HG02981 (cell line): ENCODE measurements around the gene ADGRG7.
"Not testable (repeated sequence)": the region's sequence is repeated elsewhere in the genome, so short reads cannot be mapped to it uniquely, and the experiment has no call there.

Experiments
- ATAC-seq: cut with Tn5 transposase; IDR thresholded peaks from one replicate; pipeline ENCODE4 v1.9.1; 2021; ENCODE audit warnings: mild to moderate bottlenecking, moderate library complexity; ENCODE audit not compliant: unreplicated experiment

Gene ADGRG7, protein sequence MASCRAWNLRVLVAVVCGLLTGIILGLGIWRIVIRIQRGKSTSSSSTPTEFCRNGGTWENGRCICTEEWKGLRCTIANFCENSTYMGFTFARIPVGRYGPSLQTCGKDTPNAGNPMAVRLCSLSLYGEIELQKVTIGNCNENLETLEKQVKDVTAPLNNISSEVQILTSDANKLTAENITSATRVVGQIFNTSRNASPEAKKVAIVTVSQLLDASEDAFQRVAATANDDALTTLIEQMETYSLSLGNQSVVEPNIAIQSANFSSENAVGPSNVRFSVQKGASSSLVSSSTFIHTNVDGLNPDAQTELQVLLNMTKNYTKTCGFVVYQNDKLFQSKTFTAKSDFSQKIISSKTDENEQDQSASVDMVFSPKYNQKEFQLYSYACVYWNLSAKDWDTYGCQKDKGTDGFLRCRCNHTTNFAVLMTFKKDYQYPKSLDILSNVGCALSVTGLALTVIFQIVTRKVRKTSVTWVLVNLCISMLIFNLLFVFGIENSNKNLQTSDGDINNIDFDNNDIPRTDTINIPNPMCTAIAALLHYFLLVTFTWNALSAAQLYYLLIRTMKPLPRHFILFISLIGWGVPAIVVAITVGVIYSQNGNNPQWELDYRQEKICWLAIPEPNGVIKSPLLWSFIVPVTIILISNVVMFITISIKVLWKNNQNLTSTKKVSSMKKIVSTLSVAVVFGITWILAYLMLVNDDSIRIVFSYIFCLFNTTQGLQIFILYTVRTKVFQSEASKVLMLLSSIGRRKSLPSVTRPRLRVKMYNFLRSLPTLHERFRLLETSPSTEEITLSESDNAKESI

DNA sequence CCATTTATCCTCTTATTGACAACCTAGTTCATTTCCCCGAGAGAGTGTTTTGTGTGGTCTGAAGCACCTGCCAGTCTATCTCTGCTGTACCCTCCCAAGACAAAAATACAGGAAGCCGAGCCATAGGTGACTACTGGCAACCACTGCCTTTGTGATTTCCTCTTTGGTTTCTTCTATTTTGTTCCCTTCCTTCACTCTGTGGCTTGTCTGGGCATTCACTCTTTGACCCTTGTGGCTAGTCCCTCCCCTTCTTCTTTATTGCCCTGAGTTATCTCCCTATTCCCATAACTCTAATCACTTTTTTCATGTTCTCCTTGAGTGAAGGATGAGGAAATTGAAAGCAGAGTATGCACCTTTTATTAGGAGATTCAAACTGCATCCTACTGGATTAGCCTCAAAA, at the start of gene ADGRG7:
ADGRG7 (plus strand) TSS at position 297 of the 400 bp plus-strand sequence. CDS start 256 bp downstream, outside the sequence.
- no peak for ATAC-seq

DNA sequence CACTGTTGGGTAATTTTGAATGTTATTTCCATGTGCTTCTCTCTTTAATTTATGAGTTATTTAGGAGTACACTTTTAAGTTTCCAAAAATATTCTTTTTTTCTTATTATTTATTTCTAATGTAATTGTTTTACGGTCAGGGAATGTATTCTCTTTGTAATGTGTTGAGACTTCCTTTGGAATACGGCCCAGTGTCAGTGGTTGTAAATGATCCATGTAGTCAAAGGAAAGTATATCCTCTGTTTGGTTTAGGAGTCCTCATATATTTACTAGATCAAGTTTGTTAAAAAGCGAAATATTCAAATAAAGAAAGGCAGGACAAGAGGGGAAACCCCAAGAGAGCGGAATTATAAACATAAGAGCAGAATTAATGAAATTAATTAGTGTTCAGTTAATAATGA, 49.0 kb upstream of the ADGRG7 start:
- no peak for ATAC-seq

DNA sequence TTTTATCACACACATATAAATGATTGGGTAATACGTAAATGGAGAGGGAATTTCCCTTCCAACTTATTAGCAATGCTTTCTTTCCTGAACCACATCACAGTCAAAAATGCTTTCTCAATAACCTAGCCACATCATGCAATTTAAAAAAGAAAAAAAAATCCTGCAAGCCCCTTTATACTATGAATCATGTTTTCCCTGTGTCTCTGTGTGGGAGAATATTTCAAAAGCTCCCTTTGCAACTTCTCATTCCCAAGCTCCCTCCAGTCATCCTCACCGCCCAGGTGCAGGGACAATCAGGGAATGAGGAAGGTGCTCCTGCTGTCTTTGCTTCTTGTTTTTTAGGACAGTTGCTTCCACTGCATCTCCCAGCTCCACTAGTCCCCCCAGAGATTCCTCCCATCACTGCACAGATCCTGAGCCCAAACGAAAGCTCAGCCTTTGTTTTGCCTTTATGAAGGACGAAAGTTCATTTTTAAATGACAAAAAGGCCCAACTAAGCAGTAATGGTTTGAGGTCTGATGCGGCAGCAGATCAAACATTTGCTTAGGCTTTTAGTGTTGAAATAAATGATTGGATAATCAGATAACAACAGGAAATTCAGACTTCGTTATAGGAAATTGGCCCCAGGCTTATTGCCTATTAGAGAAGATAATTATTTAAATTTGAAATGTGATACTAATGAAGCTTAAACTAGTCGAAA, 47.8 kb upstream of the ADGRG7 start:
- ATAC-seq, result no peak

DNA sequence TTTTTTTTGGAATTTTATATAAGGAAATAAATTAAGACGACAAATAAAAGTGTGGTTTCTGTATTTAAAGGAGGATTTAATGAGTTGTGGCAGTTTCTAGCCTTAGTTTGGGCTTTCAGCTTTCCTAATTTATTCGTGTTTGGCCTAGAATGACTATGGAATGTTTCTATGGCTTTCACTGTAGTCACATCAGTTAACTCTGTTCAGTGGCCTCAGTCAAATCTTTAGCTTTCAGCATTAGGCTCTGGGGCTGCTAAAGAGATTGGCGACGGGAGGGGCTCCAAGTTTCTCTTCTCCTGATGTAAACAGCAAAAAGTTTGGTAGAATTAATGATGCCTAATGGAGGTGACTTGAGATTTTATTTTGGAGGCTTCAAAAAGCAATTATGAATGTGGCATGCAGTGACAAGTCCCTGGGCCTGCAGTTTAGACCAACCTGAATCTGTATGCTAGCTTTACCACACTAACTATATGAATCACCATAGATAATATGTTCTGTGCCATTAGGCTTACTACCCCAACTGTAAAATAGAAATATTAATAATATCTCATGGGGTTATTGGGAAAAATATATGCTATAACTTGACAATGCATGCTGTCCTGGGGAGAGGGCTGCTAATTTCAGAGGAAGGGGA, 47.1 kb upstream of the ADGRG7 start:
- no peak for ATAC-seq

DNA sequence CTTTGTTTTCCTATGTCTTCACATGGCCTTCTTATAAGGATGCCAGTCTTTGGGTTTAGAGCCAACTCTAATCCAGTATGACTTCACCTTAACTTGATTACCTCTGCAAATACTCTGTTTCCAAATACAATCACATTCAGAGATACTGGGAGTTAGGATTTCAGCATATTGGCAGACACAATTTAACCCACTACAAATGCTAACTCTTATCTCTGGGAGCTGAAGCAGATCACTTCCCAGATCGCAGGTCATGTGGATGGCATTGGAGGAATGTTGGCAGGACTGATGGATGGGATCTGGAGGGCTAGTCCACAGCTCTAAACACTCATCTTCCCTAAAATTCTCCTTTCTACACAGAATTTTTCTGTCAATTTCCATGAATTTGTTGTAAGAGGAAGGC, 46.2 kb upstream of the ADGRG7 start:
- ATAC-seq, result no peak

DNA sequence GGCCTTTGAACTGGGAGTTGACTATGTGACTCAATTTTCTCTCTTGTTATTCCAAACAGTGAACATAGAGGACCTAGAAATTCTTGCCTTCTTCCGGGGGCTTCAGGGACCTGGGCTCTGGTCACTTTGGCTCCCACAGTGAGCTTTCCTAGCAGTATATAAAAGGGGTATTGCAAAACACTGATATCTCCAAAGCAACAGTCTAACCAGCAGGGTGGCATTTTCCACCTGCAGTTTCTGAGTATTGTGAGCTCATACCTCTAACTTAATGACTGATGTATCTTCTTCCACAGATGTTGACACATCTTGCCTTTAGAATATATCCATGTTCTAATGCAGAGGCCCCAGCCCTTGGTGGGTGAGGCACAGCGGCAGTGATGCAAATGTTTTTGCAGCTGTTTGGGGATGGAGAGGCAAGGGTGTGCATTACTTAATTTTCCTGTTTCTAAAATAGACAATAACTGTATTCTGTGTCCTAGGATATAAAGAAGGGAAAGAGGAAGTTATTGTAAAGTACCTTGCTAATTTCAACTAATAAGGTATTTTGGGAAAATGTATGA, 45.7 kb upstream of the ADGRG7 start:
- ATAC-seq, result no peak

DNA sequence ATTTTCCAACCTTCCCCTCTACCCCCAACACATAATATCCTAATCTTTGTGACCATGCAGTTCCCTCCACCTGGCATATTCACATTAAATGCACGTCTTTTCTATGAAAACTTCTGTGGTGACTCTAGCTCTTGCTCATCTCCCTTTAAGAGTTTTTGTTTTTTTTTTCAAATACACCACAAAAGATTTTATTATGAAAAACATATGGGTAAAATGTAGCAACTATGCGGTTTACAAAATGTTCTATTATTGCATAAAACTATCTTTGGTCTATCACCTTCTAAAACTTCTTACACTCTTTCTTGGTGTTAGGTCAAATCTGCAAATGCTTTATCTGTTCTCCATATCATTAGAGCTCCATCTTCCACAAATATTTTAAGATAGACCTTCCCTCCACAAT, 38.6 kb upstream of the ADGRG7 start:
- no peak for ATAC-seq

DNA sequence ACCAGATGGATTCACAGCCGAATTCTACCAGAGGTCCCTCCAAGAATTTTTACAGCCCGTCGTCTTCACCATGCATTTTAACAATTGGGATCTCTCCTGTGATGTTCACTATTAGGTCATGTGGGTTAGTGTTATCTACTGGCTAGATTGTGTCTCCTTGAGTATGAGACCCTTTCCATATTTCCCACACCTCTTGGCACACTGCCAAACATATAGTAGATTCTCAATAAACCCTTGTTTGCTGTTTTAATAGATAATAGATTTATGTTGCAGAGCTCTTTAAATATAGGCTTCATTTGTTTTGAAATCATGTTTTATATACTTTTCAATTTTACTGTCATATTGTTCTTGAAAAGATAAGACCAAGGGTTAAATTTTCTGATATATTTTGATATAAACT, 34.9 kb upstream of the ADGRG7 start:
- ATAC-seq, result no peak

DNA sequence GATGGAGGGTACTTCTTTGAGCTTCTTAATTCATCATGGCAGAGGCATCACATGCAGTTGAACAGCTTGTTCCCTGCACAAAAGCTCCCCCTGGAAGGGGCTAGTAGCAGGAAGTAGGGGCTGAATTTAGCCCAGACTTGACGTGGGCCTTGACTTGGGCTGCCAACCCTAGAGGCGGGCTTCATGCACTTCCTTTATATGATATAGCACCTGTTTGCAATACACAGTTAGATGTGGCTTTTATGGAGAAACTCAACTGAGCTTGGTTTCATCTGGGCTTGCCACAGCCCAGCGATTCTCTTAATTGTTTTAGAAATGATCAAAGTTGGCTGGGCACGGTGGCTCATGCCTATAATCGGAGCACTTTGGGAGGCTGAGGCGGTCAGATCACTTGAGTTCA, 33.7 kb upstream of the ADGRG7 start:
- no peak for ATAC-seq

DNA sequence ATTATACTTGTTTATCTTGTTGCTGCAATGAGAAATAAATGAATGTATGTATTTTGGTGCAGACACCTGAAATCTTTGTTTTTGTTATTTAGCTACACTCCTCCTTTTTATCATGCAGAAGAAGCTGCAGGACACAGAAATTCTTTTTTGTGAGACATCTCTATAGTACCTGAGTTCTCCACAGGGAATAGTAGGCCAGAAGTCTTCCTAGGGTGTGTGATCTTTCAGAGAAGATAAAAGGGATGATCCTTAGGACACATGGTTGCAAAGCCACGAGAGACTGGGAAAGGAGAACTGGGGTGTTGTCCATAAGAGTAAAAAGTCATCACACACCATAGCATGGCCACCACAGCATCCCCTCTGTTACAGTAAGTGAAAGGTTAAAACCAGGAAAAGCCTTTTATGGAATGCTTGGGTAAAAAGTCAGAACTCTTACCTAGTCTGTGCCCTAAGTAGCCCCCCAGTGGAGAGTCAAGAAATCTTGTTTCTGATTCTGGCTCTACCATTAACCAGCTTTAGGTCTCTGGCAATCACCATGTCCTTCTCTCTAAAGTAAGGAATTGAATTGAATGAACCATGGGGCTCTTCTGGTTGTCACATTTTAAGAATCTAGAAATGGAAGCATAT, 31.9 kb upstream of the ADGRG7 start:
- ATAC-seq, result no peak

DNA sequence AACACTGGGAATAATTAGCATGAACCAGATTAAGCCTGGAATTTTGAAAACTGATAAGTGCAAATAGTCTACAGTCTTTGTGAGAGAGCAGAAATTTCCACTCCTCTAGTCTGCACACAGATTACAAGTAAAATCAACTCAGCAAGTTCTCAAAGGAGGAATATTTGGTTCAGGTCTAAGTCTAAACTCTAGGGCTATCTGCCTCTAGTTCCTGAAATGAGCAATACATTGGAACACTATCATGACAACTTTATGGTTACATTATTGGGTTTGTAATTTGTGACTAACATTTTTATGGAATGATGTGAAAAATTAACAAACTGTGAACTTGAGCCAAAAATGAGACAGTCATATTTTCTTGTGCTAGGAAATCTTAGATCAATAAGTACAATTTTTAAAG, 30.8 kb upstream of the ADGRG7 start:
- ATAC-seq, result no peak

DNA sequence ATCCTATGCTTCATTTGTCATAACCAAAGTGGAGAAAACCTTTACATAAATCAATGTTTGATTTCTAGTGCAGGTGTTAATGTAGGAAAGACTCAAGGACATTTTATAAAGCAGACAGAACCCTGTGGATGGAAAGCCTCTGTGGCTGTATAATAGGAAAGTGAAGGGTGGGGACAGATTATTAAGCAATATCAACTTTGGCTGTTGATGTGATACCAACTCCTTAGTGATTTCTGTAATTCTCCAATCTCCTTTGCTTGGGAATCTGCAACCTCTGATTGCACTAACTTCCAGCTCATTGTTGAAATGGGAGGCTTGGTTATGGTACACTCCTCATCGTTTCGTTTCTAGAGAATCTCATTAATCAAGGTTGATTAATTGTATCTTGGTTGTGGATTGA, 29.3 kb upstream of the ADGRG7 start:
- ATAC-seq, result no peak

DNA sequence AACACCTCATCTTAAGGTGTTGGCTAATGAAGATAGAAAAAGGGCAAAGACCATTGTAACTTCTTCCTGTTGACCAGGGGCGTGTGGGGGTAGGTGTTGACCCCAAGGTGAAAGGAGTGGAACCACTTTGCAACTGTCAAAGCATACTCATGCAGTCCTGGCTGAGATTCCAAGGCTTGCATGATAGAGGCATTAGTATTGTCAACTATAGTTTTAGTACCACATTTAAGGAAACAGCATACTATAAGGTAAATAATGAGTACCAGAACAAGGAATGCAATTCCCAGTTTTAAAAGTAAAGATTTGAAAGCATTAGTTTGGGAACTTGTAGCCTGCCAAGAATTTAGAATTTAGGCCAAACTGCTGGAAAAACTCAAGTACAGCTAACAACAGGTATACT, 27.8 kb upstream of the ADGRG7 start:
- no peak for ATAC-seq

DNA sequence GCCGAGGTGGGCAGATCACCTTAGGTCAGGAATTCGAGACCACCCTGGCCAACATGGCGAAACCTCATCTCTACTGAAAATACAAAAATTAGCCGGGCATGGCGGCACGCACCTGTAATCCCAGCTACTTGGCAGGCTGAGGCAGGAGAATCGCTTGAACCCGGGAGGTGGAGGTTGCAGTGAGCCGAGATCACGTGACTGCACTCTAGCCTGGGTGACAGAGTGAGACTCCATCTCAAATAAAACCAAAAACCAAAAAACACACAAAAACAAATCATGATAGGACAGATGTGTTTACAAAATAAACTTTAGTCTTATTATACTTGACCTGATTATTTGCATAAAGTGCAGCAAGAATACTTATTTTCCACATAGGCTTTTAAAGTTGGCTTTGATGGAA, 27.2 kb upstream of the ADGRG7 start:
- ATAC-seq, result not testable (repeated sequence)

DNA sequence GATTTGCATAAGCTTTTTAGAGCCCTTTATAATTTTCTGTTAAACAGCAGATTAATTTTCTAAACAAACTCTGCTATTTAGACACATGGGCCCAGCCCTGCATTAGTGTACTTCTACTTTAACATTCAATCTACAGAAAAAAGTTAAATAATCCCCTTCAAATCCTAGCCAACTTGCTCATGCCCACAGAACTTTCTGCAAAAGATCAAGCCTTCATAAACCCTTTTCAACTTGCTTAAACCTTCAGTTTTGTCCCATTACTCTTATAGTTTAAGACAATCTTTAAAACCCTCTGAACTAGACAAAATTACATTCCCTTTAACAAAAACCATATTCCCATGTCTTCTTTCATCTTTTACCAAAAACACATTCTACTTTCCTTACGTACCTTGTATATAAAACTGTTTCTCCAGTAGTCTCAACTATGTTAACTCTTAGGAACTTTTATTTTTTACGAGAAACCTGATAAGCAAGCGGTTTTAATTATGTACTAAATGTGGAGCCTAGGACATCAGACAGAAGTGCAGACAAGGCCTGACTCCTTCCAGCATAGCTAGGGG, 25.2 kb upstream of the ADGRG7 start:
- no peak for ATAC-seq

DNA sequence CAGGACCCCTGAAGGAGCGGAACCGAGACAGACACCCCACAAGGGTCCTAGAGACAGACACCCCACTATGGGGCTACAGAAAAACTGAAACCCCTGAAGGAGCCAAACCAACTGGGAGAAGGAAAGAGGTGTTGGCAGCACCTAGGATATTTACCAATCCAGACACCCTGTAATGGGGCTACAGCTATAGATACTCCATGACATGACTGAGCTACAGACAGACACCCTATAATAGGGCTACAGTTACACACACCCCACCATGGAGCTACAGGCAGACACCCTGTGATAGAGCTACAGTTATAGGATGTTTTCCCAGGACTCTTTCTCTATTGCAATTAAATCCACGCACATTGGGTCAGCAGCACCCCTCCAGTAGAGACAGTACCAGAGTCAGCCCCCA, 22.6 kb upstream of the ADGRG7 start:
- no peak for ATAC-seq

DNA sequence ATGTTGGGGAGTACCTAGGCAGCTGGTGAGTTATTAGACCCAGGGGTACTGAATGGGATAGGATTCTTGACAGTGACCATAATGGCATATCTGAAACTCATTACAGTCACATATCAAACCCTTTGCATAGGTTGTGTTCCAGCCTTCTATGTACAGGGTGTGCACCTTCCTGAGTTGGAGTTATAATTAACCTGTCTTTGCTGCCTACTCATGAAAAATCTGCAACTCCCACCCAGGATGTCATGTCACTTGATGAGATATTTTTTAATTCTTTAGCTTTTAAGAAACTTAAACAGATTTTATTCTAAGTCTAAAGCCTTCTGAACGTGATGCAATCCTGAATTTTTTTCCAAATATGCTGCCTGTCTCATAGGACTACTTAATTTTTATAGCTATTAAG, 21.1 kb upstream of the ADGRG7 start:
- ATAC-seq, result no peak

DNA sequence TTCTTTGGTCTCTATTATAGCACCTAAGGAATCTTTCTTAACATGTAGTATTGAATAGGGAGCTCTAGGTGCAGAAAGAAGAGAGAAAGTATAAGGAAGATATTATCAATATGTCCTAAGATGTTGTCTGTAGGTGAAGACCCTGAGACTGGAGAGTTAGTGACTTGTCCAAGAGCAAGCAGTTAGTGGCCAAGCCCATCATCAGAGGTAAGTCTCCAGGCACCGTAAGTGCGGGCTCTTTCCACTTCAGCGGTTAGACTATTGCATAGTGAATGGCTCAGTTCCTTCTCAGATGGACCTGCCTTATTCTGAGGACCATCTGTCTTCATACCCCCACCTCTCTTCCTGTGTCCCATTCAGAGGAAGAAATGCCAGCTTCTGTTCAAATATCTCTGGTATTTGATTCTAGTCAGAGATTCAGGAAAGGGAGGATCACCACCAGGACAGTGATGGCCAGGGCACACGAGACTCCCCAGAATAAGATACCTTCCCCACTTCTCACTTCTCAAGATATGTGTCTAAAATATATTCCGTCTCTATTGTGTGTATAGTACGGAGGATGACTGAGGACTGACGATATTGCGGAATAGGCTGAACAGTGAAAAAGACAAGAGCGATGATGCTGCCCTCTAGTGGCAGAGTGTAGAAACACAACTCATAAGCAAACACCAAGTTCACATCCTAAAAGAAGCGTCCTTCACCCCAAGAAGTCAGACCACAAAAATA, 19.1 kb upstream of the ADGRG7 start:
- ATAC-seq, result peak; percentile 84

DNA sequence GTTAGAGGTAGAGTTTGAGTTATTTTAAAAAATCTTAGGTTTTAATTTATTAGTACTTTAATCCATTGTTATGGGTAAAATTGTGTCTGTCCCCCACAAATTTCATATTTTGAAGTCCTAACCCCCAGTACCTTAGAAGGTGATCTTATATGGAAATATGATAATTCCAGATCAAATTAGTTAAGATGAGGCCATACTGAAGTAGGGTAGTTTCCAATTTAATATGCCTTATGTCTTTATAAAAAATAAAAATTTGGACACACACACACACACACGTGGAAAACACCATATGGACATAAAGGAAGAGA, 18.6 kb upstream of the ADGRG7 start:
- no peak for ATAC-seq

DNA sequence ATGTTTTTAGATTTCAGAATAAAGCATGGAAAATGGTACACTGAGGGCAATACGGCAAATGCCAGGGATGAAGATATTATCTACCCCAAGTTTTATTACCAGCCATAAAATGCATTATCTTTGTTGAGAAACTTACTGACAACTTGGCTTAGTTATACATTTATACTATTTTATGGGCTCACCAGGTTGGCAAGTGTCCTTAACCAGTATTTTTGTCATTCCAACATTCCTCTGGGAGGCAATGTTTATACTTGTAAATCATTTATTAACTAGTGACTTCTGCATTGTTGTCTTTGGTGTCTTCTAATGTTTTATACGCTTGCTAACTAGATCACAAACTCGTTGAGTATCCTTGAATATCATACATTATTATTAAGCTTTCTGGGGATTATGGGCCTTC, 18.0 kb upstream of the ADGRG7 start:
- no peak for ATAC-seq
